HG02610 (cell line): ENCODE measurements around the gene RCAN1.
"Not testable (repeated sequence)": the region's sequence is repeated elsewhere in the genome, so short reads cannot be mapped to it uniquely, and the experiment has no call there.

Experiments used
- ATAC-seq: cut with Tn5 transposase; IDR thresholded peaks from one replicate; pipeline ENCODE4 v1.9.1; 2021; ENCODE audit warnings: mild to moderate bottlenecking, moderate library complexity; ENCODE audit not compliant: unreplicated experiment

The RCAN1 gene

GRCh38 chr21:34571994-34572393, 42.9 kb downstream of the RCAN1 start:
- no peak for ATAC-seq

DNA sequence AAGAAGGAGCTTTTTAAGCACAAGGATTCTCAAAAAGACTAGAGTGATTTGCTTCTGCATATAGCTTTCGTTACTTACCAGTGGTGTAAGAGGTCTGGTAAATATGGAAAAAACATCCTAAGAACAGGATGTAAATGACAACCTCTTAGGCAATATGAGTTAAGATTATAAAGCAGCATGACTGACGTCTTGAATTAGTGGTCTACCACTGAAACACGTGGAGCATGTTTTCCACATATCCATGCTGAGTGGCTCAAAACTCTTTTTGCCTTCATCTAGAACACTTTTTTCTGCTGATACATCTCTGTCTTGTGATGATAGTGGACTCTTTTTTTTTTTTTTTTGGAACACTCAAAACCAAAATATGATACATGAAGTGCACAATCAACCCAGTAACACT, 44.6 kb downstream of the RCAN1 start:
- no peak for ATAC-seq

DNA sequence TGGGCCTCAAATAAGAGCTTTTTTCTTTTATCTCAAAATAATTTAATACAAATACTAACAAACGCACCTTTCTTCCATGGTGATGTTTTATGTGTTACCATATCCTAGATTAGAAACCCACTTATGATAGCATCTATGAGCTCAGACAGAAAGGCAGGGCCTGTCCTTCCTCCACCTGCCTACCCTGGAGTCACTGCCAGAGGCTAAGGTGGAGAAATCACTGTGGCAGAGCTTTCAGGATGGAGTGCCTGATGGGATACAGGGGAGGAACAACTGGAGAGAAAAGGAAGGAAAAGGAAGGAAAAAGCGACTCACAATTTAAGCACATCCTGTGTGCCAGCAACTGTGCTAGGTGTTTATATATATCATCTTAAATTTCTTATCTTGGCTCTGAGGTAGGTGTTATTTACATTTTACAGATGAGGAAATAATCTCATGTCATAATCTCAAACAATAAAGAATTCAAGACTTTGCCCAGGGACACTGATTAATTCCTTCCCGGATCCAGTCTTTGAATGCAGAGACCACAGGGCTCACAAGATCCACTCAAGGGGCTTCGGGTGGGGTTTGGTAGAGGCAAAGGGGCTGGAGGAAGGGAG, 45.4 kb downstream of the RCAN1 start:
- no peak for ATAC-seq

DNA sequence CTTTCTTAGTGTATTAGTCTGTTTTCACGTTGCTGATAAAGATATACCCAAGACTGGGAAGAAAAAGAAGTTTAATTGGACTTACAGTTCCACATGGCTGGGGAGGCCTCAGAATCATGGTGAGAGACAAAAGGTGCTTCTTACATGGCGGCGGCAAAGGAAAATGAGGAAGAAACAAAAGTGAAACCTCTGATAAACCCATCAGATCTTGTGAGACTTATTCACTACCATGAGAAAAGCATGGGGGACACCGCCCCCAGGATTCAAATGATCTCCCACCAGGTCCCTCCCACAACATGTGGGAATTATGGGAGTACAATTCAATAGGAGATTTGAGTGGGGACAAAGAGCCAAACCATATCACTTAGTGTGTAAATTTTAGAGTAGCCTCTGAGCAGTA, 46.1 kb downstream of the RCAN1 start:
- ATAC-seq: not testable (repeated sequence)

DNA sequence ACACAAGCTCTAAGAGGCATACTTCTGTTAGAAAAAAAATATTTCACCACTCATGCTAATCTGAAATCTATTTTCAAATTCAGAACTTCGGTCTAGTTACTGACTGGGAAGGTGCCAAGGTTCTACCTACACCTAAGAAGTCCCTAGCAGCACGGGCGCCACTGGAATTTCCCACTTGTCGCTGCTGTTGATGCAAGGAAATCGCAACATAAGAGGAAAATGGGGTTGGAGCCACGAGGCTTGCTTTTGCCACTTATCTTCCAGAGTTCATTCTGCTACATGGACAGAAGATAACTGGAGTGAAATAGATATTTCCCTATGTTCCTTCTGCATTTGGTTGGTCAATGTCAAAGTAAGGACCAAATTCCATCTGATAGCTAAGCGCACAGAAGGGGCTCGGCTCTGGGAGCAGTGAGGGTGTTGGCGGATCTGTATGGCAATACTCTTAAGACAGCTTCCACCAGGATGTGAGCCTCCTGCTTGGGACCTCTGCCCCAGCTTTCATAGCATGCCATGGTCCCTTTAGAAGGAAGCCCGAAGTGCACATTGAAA, 47.2 kb downstream of the RCAN1 start:
- no peak for ATAC-seq

DNA sequence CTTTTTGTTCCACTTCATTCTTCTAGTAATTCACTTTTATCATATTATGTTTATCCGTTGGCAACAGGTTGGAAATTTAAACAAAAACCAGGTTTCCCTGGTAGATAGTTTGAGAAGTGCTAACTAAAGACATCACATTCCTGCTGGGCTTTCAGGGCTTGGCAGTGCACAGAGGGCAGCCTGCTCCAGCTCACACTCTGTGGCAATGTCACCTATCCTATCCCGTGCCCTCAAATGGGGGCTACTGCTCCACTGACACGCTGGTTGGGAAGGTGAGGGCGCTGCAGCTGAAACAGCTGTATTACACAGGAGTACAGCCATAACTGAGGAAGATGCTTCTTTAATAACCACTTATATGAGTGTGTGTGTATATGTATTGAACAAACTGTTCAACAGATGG, 49.7 kb downstream of the RCAN1 start:
- no peak for ATAC-seq

DNA sequence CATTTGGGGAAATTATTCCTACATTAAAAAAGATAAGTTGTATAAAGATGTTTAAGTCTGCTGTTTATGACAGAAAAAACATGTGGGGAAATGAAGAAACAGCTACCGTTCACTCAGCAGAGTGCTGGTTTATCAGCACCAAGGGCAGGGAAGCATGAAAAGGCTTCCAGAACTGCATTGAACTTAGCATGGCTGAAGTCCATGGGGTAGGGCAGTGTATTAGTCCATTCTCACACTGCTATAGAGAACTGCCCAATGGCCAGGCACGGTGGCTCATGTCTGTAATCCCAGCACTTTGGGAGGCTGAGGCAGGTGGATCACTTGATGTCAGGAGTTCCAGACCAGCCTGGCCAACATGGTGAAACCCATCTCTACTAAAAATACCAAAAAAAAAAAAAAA, 51.5 kb downstream of the RCAN1 start:
- ATAC-seq: not testable (repeated sequence)

GRCh38 chr21:34561806-34562205, 53.1 kb downstream of the RCAN1 start:
- no peak for ATAC-seq

GRCh38 chr21:34560609-34561008, 54.3 kb downstream of the RCAN1 start:
- ATAC-seq: no peak

- ATAC-seq: no peak
Measured at GRCh38 chr21:34560021-34560420, 54.9 kb downstream of the RCAN1 start.

- no peak for ATAC-seq
Measured at GRCh38 chr21:34559089-34559631, 55.8 kb downstream of the RCAN1 start.

GRCh38 chr21:34558166-34558565, 56.7 kb downstream of the RCAN1 start:
- ATAC-seq: no peak

DNA sequence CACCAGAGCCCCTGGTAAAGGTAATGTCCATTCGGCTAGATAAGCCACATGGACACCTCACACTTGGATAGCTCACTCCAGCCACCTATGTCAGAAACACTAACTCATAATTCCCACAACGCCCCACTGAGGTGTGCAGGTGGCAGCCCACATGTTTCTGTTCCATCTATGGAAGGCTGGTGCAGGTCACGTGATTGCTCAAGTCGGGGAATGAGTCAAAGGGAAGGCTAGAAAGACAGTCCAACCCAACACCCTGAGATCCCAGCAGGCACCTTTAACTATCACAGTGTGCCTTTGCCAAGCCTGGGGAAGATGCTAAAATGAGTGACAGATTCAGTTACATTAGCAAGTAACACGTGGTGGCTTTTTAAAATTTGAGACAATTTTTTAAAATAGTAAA, 57.7 kb downstream of the RCAN1 start:
- ATAC-seq: no peak

- not testable (repeated sequence) for ATAC-seq
Measured at GRCh38 chr21:34554670-34555069, 60.2 kb downstream of the RCAN1 start.

DNA sequence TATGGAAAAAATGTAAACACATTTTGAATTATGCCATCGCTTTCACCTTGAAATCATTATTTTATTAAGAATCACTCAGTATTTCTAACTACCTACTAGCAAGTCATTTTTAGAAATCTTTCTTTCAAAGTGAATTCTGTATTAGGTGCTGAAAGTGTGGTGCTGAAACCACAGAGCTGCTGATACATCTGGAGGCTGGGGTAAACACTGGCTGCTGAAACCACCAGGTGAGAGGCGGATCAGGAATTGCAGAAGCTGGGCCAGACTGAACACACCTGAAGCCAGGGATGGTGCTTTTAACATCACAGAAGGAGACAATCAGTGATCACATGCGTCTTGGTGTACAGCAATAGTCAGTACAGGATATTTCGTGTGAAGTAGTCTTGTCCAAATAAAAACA, 60.7 kb downstream of the RCAN1 start:
- no peak for ATAC-seq

DNA sequence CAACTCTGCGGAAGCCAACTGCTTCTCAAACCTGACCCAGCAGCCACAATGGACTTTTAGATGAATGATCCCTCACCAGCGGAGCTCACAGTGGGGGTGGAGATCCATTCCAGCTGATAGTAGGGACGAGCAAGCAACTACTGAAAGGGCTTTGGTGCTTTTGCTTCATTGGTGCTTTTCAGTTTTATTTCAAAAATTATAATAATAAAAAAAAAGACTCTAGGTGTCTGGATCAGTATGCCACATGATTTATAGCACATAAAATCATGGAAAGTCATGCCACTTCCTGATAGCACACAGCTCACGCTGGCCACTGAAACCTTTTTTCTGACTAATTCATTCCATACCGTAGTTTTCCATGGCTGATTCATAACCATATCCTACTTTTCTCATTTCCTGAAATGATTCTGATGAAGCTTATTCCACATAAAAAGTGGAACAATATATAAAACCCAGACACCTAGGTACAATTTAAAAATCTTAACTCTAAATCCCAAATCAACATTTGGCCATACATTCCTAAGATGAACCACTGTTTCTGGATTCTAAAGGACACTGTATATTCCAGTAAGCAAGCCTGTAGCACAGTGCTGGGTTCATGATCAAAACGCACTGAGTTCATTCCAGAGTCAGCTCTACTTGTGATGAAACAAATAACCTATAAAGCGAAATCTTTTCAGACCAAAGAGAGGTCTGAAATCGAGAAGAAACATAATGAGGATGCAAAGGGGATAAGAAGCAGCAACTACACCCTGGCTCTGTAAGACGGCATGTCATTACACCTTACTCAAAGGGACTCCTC, 61.6 kb downstream of the RCAN1 start:
- ATAC-seq: no peak

DNA sequence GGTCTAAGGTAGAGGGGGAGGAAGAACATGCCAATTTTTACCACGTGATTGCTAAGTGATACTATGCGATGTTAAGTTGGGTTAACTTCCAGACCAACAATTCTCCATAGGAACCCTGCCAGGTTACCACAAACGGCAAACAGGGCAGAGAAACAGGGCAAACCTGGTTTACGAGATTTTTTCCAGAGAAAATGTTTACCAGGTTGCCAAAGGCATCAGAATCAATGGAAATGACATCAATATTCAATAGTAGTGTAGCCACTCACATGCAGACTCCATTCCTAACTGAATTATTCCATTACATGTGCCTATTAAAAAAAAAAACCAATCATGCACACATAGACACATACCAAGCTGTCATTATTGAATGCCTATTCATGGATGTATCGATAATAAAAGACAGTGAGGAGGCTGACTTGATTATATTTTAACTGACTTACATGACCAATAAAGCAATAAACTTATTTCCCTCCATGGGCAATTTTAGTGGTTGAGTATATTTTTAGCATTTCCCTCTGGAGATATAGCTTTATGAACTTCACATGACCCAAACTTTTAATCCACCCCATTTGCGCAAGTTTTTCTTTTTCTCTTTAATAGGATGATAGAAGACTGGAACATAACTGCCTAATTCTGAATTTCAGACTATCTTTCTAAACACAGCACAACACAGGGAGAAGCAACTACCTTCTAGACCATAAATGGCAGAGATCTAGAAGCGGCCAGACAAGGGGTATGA, 62.4 kb downstream of the RCAN1 start:
- no peak for ATAC-seq

DNA sequence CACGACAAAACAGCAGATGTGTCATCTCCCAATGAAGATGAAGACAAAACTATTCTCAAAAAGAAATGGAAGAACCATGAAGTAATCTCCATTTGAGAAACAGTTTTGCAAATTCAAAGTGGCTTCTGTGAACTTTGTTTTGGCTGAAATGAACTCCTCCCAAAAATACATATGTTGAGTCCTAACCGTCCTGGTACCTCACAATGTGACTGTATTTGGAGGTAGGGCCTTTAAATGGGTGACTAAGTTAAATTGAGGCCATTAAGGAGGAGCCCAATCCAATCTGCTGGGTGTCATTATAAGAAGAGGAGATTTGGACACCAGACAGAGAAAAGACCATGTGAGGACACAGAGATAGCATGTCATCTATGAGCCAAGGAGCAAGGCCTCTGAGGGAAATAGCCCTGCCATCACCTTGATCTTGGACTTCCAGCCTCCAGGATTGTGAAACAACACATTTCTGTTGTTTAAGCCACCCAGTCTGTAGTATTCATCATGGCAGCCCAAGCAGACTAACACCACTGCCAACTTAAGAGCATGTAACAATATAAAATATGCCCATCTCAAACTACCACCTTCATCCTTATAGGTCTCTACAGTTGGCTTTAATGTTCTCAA, 64.6 kb downstream of the RCAN1 start:
- no peak for ATAC-seq

DNA sequence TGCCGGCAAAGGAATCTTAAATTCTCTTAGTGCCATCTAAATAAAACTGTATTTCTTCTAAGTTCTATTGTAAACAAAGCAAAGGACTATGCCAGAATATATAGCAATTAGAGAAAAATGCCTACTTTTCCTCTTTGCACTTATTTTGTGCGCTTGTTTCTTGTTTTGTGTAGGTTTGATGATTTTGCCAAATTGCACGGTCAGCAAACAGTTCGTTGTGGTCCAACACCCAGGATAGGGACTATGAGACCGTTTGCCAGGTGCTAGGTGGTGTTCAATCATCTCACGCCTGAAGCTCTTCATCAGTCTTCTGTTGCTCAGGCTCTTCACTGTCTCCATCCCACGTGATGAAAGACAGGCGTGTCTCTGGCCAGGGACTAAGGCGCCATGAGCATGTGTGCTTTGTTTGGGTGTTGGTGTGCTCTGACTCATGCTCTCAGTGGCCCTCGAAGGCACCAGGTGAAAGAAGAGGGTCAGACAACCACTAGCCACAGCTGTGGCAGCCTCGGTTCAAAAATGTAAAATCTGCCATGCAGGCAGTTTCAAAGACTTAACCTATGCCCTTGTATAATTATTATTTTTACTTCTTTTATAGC, 66.0 kb downstream of the RCAN1 start:
- ATAC-seq: no peak

- no peak for ATAC-seq
Measured at GRCh38 chr21:34546542-34546941, 68.4 kb downstream of the RCAN1 start.
